GM12878 (cell line): Measurements from ENCODE around the gene WDR86. TPM values are rescaled to one million over a fixed set of nuclear protein-coding genes. Genes with fewer than 3 reads are reported as not detected.

Experiments
- ATAC-seq: fragments of 200-7000 bp; cut with Tn5 transposase; 3 replicates; pipeline ENCODE4 v1.9.1; 2020; ENCODE audit warnings: mild to moderate bottlenecking, moderate library complexity
- BruUV-seq: library from RNA; stranded (reverse); fragments of 400-500 nt; replicated peaks from 2 replicates; lab custom pipeline; 2021; lab: Mats Ljungman, UMichigan
- CTCF ChIA-PET: fragments of 300-600 bp; sonication (Branson Sonifier 250); formaldehyde crosslinking; extraction: SDS; loops from one replicate; lab custom pipeline; 2021; ENCODE audit warnings: inconsistent platforms; lab: Yijun Ruan, JAX
- POLR2A ChIA-PET: fragments of 350-600 bp; formaldehyde crosslinking; extraction: SDS; loops from one replicate; lab custom pipeline; 2021; ENCODE audit warnings: inconsistent platforms; lab: Charles Lee
- RAD21 ChIA-PET: fragments of 300-600 bp; sonication (Branson Sonifier 250); formaldehyde crosslinking; loops from one replicate; lab custom pipeline; 2023; ENCODE audit warnings: antibody characterized with exemption; ENCODE audit not compliant: unreplicated experiment; lab: Charles Lee
- SMC1A ChIA-PET: fragments of 300-600 bp; sonication (Branson Sonifier 250); formaldehyde crosslinking; loops from one replicate; lab custom pipeline; 2023; ENCODE audit not compliant: unreplicated experiment, uncharacterized antibody; lab: Charles Lee
- DNase-seq: peaks from one replicate; pipeline ENCODE4 v3.0.0-alpha.2; 2011; ENCODE audit warnings: low read depth, low spot score
- FAIRE-seq: peaks from 3 replicates; lab custom pipeline; 2011; peaks lifted over from hg19 to GRCh38; lab: Jason Lieb, UNC
- H2AFZ ChIP-seq: 2 replicates; pipeline ENCODE4 v1.6.0; 2011; ENCODE audit warnings: low read depth, low read length, control low read depth; ENCODE audit not compliant: control insufficient read depth
- H3K27ac ChIP-seq: 2 replicates; pipeline ENCODE4 v1.5.1; 2011; ENCODE audit warnings: control low read depth; ENCODE audit not compliant: control insufficient read depth, insufficient read depth
- H3K27me3 ChIP-seq, 2 experiments: replicated peaks in 1 of 2; 2 replicates each; pipeline versions ENCODE4 v1.6.0 to v1.6.1; 2011; ENCODE audit warnings: low read length in 1 of 2; ENCODE audit not compliant: control insufficient read depth in 2 of 2, insufficient read depth in 2 of 2
- H3K36me3 ChIP-seq, 2 experiments: 2 replicates each; pipeline ENCODE4 v1.5.1; 2011; ENCODE audit warnings: low read length in 1 of 2; ENCODE audit not compliant: control insufficient read depth in 2 of 2, insufficient read depth in 2 of 2
- H3K4me1 ChIP-seq: 2 replicates; pipeline ENCODE4 v1.6.1; 2011; ENCODE audit warnings: mild to moderate bottlenecking, low read length, moderate library complexity, mixed read lengths; ENCODE audit not compliant: control insufficient read depth, insufficient read depth
- H3K4me2 ChIP-seq: 2 replicates; pipeline ENCODE4 v1.6.0; 2011; ENCODE audit warnings: control low read depth; ENCODE audit not compliant: control insufficient read depth, insufficient read depth
- H3K4me3 ChIP-seq: fragments of 200-600 bp; sonication (generic); 2 replicates; pipeline ENCODE4 v1.5.1; 2016
- H3K79me2 ChIP-seq: 2 replicates; pipeline ENCODE4 v1.6.0; 2011; ENCODE audit warnings: low read length; ENCODE audit not compliant: control insufficient read depth, insufficient read depth
- H3K9ac ChIP-seq: 2 replicates; pipeline ENCODE4 v1.8.0; 2011; ENCODE audit warnings: low read length, control low read depth, mixed read lengths; ENCODE audit not compliant: control insufficient read depth, insufficient read depth
- H3K9me3 ChIP-seq: replicated peaks from 3 replicates; pipeline ENCODE4 v1.5.1; 2011; ENCODE audit warnings: mild to moderate bottlenecking, low read length; ENCODE audit not compliant: control insufficient read depth, insufficient read depth
- H4K20me1 ChIP-seq: 2 replicates; pipeline ENCODE4 v1.6.0; 2011; ENCODE audit not compliant: control insufficient read depth, insufficient read depth
- ATF7 ChIP-seq: fragments of 450-650 bp; IDR thresholded peaks from 2 replicates; pipeline ENCODE4 v1.6.1; 2016; ENCODE audit warnings: low read depth, mild to moderate bottlenecking
- CEBPB ChIP-seq, 2 experiments: fragments of 150-350 bp in 1 of 2; IDR thresholded peaks; 2 replicates each; pipeline ENCODE4 v1.6.1; 2012 to 2014; ENCODE audit warnings: low read depth in 2 of 2, low read length in 2 of 2, borderline replicate concordance in 1 of 2, inconsistent platforms in 1 of 2
- CREM ChIP-seq: IDR thresholded peaks from 2 replicates; pipeline ENCODE4 v1.6.1; 2014; ENCODE audit warnings: antibody characterized with exemption, low read depth
- GABPA ChIP-seq: IDR thresholded peaks from 2 replicates; pipeline ENCODE4 v1.6.1; 2014; ENCODE audit warnings: antibody characterized with exemption, low read depth, mild to moderate bottlenecking, inconsistent platforms
- GATAD2B ChIP-seq: fragments of 450-650 bp; conservative IDR thresholded peaks from 2 replicates; pipeline ENCODE4 v1.6.1; 2017; ENCODE audit warnings: low read depth, mild to moderate bottlenecking, moderate library complexity
- JUND ChIP-seq: IDR thresholded peaks from 2 replicates; pipeline ENCODE4 v1.6.1; 2012; ENCODE audit warnings: low read depth, mild to moderate bottlenecking, low read length, improper control_type of control experiment, moderate library complexity
- MEF2A ChIP-seq: IDR thresholded peaks from 2 replicates; pipeline ENCODE4 v1.6.1; 2011; ENCODE audit warnings: low read depth, mild to moderate bottlenecking, low read length, moderate library complexity; ENCODE audit not compliant: insufficient read depth
- MEF2B ChIP-seq: fragments of 450-650 bp; IDR thresholded peaks from 2 replicates; pipeline ENCODE4 v1.6.1; 2018; ENCODE audit warnings: mild to moderate bottlenecking, moderate library complexity; ENCODE audit not compliant: partially characterized antibody, poor library complexity, severe bottlenecking
- MTA2 ChIP-seq: fragments of 450-650 bp; IDR thresholded peaks from 2 replicates; pipeline ENCODE4 v1.6.1; 2016; ENCODE audit warnings: low read depth, mild to moderate bottlenecking, moderate library complexity
- MXI1 ChIP-seq: fragments of 150-350 bp; IDR thresholded peaks from 2 replicates; pipeline ENCODE4 v1.6.1; 2011; ENCODE audit warnings: low read depth, mild to moderate bottlenecking, inconsistent platforms, low read length, improper control_type of control experiment
- POU2F2 ChIP-seq: IDR thresholded peaks from 3 replicates; pipeline ENCODE4 v1.6.1; 2011; ENCODE audit warnings: low read depth, mild to moderate bottlenecking, low read length, borderline replicate concordance
- RUNX3 ChIP-seq: IDR thresholded peaks from 2 replicates; pipeline ENCODE4 v1.6.1; 2012; ENCODE audit warnings: low read length, inconsistent platforms
- TBL1XR1 ChIP-seq: IDR thresholded peaks from 2 replicates; pipeline ENCODE4 v1.6.1; 2012; ENCODE audit warnings: low read depth, low read length, improper control_type of control experiment
- TCF3 ChIP-seq: IDR thresholded peaks from 2 replicates; pipeline ENCODE4 v1.6.1; 2012; ENCODE audit warnings: low read depth, mild to moderate bottlenecking, low read length, borderline replicate concordance; ENCODE audit not compliant: insufficient read depth
- ZBED1 ChIP-seq: IDR thresholded peaks from 2 replicates; pipeline ENCODE4 v1.6.1; 2016; ENCODE audit warnings: borderline replicate concordance
- WGBS: methylation state at CpG from one replicate; pipeline ENCODE4 v1.1.6; 2016; ENCODE audit warnings: low lambda C conversion rate; ENCODE audit not compliant: insufficient replicate concordance, insufficient coverage; ENCODE audit errors: missing lambda C conversion rate; 5-methylcytosine and 5-hydroxymethylcytosine counted together
- in situ Hi-C: fragments of 300-500 bp; cut with MboI; formaldehyde crosslinking; loops from 9 replicates; pipeline ENCODE4 v1.14.3; 2018; ENCODE audit warnings: mixed read lengths
- intact Hi-C: fragments of 100-400 bp; cut with micrococcal nuclease; formaldehyde crosslinking; loops from one replicate; pipeline ENCODE4 v1.14.2; 2022; ENCODE audit not compliant: unreplicated experiment
- polyA plus RNA-seq, 11 experiments: library from polyadenylated mRNA; depleted of rRNA in 4 of 11; unstranded in 6 of 11; stranded (reverse) in 5 of 11; fragments of >200 nt; fragmentation: Nextera tagmentation in 4 of 11; fragmentation: Illumina TruSeq in 1 of 11; extraction: Ambion mirVana in 4 of 11; extraction: Trizol in 1 of 11; gene quantifications; 1 replicate in 1 of 11; 2 replicates in 10 of 11; pipeline versions ENCODE4 v1.2.1 to v1.2.3, GENCODE V29; 2011 to 2016; ENCODE audit warnings: inconsistent platforms in 2 of 11, missing spikeins in 2 of 11, low read depth in 1 of 11
- total RNA-seq, 4 experiments: library from RNA; depleted of rRNA in 3 of 4; stranded (reverse); fragments of >200 nt in 3 of 4; fragmentation: Illumina TruSeq in 1 of 4; extraction: Trizol in 1 of 4; gene quantifications; 2 replicates each; pipeline versions ENCODE4 v1.2.1 to v1.2.3, GENCODE V29; 2013 to 2021
- TF ChIP-seq, protein P1 (sequence below): fragments of 450-650 bp; IDR thresholded peaks from 2 replicates; pipeline ENCODE4 v1.6.1; 2017; ENCODE audit warnings: mild to moderate bottlenecking, low read depth, inconsistent platforms; ENCODE audit not compliant: poor library complexity, severe bottlenecking
- TF ChIP-seq, protein P2 (sequence below): fragments of 450-650 bp; IDR thresholded peaks from 2 replicates; pipeline ENCODE4 v1.6.1; 2017; ENCODE audit warnings: mild to moderate bottlenecking, moderate library complexity

Gene WDR86
- total and polyA plus RNA-seq, 10 of the 15 experiments (the other 5 are each of a cell fraction or from before 2014, with no cell fraction given), result 0.05 to 0.19 (median 0.15) TPM; not detected in 7

DNA sequence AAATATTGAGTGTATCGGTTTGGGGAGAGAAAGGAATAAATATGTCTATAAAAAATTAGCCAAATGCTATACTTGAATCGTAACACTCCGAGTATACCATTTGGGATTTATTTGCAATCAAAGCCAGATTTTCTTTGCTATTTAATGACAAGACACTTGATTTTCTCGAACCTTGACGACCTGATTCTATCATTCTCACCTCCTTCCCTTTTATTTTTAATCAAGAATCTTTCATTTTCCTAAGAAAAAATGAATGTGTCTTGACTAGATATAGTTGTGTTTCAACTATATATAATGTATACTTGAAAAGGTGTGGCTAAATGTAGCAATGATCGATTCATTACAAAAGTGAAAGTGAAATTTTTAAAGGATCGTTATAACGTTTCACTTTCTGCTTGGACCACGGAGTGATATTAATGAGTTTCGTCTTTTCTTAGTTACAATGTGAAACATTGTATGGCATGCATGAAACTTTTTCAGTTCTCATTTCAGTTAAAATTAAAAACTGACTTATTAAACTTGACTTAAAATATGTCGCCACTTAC, 67.7 kb downstream of the WDR86 start:
- H3K27ac ChIP-seq, result peak overlapping the region; percentile 77
- ChIA-PET POLR2A (interaction anchor here (2.0 to 3.2 kb wide), 2 partner anchors 9 to 26 kb away, joined by 8 to 18 read pairs; no protein-coding TSS in a partner anchor), RAD21 (interaction anchor here (1.3 to 3.3 kb wide), 3 partner anchors 9 to 291 kb away, joined by 6 to 23 read pairs (median 10); no protein-coding TSS in a partner anchor), SMC1A (interaction anchor here (1.7 to 6.3 kb wide), 3 partner anchors 10 to 27 kb away, joined by 10 to 58 read pairs (median 27); no protein-coding TSS in a partner anchor), CTCF (interaction anchor here (0.6 to 7.5 kb wide), 4 partner anchors 10 to 291 kb away, joined by 3 to 73 read pairs (median 38); no protein-coding TSS in a partner anchor)
- H3K79me2 ChIP-seq, result peaks cover 24% of the 10 kb centered on the region
- ATAC-seq, result peak; percentile 72
- H4K20me1 ChIP-seq, result no peaks in the 10 kb centered on the region
- peaks cover 3% of the 10 kb centered on the region; the same call in 2 of the 3 replicates for H3K9me3 ChIP-seq
- H3K27me3 ChIP-seq, result no peaks in the 10 kb centered on the region
- H3K4me1 ChIP-seq, result peaks cover 26% of the 10 kb centered on the region
- WGBS, result under 1% methylated on average over 11 of the region's 11 CpGs
- DNase-seq, result peak; percentile 77
- in situ Hi-C loops (no loop called here), intact Hi-C loops (loop anchor here (1.0 to 5.0 kb wide), 3 partner anchors 8 to 175 kb away; partner anchors contain the start of genes ABCF2 and RHEB)
- peak; percentile 96 for FAIRE-seq
- peak overlapping the region; percentile 65 for H3K4me3 ChIP-seq
- H3K36me3 ChIP-seq, result peaks cover 0 to 10% of the 10 kb centered on the region in 2 experiments; a peak in 2 of 4 replicates
- H3K9ac ChIP-seq, result peak overlapping the region; percentile 68; the same call in 1 of the 2 replicates
- peak overlapping the region; percentile 74 for H3K4me2 ChIP-seq
- TSS peak; percentile 75 for BruUV-seq
- H2AFZ ChIP-seq, result no peak overlapping the region; the same call in 1 of the 2 replicates
- TF ChIP-seq CREM (peak; percentile 55), ZBED1 (0 out of 2 replicates have a peak, but pooled peaks have one; percentile 42), CEBPB (IDR thresholded peaks at IDR 0.05; ENCODE audit: borderline replicate concordance in 1 of 2, low read depth in 2 of 2, low read length in 2 of 2) (no peak), TBL1XR1 (peak; percentile 79), GATAD2B (no peak), TCF3 (no peak), GABPA (peak; percentile 58; the same call in 1 of the 2 replicates), JUND (peak; percentile 91), MEF2B (peak; percentile 62), RUNX3 (peak; percentile 75), MTA2 (peak; percentile 97), ATF7 (peak; percentile 92), MEF2A (peak; percentile 73; the same call in 1 of the 2 replicates), MXI1 (peak; percentile 52; the same call in 1 of the 2 replicates), POU2F2 (peak; percentile 35; the same call in 1 of the 3 replicates)
- TF ChIP-seq, protein P1, sequence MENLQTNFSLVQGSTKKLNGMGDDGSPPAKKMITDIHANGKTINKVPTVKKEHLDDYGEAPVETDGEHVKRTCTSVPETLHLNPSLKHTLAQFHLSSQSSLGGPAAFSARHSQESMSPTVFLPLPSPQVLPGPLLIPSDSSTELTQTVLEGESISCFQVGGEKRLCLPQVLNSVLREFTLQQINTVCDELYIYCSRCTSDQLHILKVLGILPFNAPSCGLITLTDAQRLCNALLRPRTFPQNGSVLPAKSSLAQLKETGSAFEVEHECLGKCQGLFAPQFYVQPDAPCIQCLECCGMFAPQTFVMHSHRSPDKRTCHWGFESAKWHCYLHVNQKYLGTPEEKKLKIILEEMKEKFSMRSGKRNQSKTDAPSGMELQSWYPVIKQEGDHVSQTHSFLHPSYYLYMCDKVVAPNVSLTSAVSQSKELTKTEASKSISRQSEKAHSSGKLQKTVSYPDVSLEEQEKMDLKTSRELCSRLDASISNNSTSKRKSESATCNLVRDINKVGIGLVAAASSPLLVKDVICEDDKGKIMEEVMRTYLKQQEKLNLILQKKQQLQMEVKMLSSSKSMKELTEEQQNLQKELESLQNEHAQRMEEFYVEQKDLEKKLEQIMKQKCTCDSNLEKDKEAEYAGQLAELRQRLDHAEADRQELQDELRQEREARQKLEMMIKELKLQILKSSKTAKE, result peak; percentile 82
- TF ChIP-seq, protein P2, sequence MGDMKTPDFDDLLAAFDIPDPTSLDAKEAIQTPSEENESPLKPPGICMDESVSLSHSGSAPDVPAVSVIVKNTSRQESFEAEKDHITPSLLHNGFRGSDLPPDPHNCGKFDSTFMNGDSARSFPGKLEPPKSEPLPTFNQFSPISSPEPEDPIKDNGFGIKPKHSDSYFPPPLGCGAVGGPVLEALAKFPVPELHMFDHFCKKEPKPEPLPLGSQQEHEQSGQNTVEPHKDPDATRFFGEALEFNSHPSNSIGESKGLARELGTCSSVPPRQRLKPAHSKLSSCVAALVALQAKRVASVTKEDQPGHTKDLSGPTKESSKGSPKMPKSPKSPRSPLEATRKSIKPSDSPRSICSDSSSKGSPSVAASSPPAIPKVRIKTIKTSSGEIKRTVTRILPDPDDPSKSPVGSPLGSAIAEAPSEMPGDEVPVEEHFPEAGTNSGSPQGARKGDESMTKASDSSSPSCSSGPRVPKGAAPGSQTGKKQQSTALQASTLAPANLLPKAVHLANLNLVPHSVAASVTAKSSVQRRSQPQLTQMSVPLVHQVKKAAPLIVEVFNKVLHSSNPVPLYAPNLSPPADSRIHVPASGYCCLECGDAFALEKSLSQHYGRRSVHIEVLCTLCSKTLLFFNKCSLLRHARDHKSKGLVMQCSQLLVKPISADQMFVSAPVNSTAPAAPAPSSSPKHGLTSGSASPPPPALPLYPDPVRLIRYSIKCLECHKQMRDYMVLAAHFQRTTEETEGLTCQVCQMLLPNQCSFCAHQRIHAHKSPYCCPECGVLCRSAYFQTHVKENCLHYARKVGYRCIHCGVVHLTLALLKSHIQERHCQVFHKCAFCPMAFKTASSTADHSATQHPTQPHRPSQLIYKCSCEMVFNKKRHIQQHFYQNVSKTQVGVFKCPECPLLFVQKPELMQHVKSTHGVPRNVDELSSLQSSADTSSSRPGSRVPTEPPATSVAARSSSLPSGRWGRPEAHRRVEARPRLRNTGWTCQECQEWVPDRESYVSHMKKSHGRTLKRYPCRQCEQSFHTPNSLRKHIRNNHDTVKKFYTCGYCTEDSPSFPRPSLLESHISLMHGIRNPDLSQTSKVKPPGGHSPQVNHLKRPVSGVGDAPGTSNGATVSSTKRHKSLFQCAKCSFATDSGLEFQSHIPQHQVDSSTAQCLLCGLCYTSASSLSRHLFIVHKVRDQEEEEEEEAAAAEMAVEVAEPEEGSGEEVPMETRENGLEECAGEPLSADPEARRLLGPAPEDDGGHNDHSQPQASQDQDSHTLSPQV, result peak; percentile 88; the same call in 1 of the 2 replicates
